H1 (cell line): ENCODE results near the gene ANKRD9.

Source experiments
- EZH2 ChIP-seq: fragments of 200-600 bp; sonication (generic); IDR thresholded peaks from 2 replicates; pipeline ENCODE4 v1.7.1; 2012; ENCODE audit warnings: low read depth, mild to moderate bottlenecking, moderate library complexity, low read length, inconsistent platforms; ENCODE audit not compliant: severe bottlenecking
- NANOG ChIP-seq: IDR thresholded peaks from 2 replicates; pipeline ENCODE4 v1.6.1; 2011; ENCODE audit warnings: low read length, low read depth, mild to moderate bottlenecking, inconsistent platforms; ENCODE audit not compliant: insufficient read depth, poor library complexity, severe bottlenecking
- RAD21 ChIP-seq, 2 experiments: IDR thresholded peaks in 1 of 2; conservative IDR thresholded peaks in 1 of 2; 2 replicates each; pipeline ENCODE4 v1.6.1; 2011; ENCODE audit warnings: low read depth in 2 of 2, low read length in 2 of 2, improper control_type of control experiment in 1 of 2, inconsistent platforms in 1 of 2, mild to moderate bottlenecking in 1 of 2, moderate library complexity in 1 of 2
- RXRA ChIP-seq: IDR thresholded peaks from 2 replicates; pipeline ENCODE4 v1.6.1; 2011; ENCODE audit warnings: low read depth, mild to moderate bottlenecking, low read length, moderate library complexity; ENCODE audit not compliant: insufficient read depth
- SAP30 ChIP-seq: fragments of 300-600 bp; sonication (generic); IDR thresholded peaks from 2 replicates; pipeline ENCODE4 v1.7.1; 2012; ENCODE audit warnings: low read length, moderate library complexity, mild to moderate bottlenecking, inconsistent platforms; ENCODE audit not compliant: insufficient read depth, insufficient replicate concordance
- TAF1 ChIP-seq: IDR thresholded peaks from 2 replicates; pipeline ENCODE4 v1.6.1; 2011; ENCODE audit warnings: mild to moderate bottlenecking, low read depth, low read length
- YY1 ChIP-seq: IDR thresholded peaks from 2 replicates; pipeline ENCODE4 v1.6.1; 2011; ENCODE audit warnings: low read depth, mild to moderate bottlenecking, low read length
- TF ChIP-seq, protein P1 (sequence below), 3 experiments: IDR thresholded peaks; 1 replicate in 2 of 3; 2 replicates in 1 of 3; pipeline versions ENCODE4 v1.5.1 to v1.6.1; 2011; ENCODE audit warnings: low read length in 3 of 3, mild to moderate bottlenecking in 3 of 3, inconsistent platforms in 2 of 3, low read depth in 1 of 3, moderate library complexity in 1 of 3; ENCODE audit not compliant: insufficient read depth in 1 of 3; ENCODE audit errors: control extremely low read depth in 1 of 3
- TF ChIP-seq, protein P2 (sequence below): IDR thresholded peaks from 2 replicates; pipeline ENCODE4 v1.6.1; 2012; ENCODE audit warnings: inconsistent platforms

DNA sequence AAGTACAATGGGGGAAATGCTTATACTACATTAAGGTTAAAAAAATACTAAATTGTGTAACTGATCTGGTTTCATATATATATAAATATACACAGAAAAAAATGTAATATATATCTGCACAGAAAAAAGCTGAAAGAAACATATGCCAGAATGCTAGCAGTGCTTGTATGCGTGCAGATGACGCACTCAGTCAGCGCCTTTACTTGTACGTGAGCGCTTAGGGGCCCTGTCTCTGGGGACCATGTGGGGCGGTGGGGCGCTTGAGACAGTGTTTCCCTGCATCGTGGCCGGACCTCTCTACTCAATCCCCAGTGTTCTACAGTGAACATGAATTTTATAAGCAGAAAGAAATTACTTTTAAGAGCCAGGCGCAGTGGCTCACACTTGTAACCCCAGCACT, 7.0 kb downstream of the ANKRD9 start:
- TF ChIP-seq TAF1 (no peak), NANOG (no peak), RAD21 (IDR thresholded peaks at IDR 0.05 in 1 of 2, conservative IDR thresholded peaks at IDR 0.05 in 1 of 2; ENCODE audit: low read depth in 2 of 2, low read length in 2 of 2) (no peak), SAP30 (no peak), EZH2 (no peak), RXRA (no peak), YY1 (no peak)
- TF ChIP-seq, protein P1, sequence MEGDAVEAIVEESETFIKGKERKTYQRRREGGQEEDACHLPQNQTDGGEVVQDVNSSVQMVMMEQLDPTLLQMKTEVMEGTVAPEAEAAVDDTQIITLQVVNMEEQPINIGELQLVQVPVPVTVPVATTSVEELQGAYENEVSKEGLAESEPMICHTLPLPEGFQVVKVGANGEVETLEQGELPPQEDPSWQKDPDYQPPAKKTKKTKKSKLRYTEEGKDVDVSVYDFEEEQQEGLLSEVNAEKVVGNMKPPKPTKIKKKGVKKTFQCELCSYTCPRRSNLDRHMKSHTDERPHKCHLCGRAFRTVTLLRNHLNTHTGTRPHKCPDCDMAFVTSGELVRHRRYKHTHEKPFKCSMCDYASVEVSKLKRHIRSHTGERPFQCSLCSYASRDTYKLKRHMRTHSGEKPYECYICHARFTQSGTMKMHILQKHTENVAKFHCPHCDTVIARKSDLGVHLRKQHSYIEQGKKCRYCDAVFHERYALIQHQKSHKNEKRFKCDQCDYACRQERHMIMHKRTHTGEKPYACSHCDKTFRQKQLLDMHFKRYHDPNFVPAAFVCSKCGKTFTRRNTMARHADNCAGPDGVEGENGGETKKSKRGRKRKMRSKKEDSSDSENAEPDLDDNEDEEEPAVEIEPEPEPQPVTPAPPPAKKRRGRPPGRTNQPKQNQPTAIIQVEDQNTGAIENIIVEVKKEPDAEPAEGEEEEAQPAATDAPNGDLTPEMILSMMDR (IDR thresholded peaks at IDR 0.05; ENCODE audit: control extremely low read depth in 1 of 3, insufficient read depth in 1 of 3, low read depth in 1 of 3, low read length in 3 of 3): no peak
- TF ChIP-seq, protein P2, sequence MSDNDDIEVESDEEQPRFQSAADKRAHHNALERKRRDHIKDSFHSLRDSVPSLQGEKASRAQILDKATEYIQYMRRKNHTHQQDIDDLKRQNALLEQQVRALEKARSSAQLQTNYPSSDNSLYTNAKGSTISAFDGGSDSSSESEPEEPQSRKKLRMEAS: no peak
